Stimulated activated CD8-positive, alpha-beta memory T cell treated with anti-CD3 and anti-CD28 coated beads, Interleukin-7, amount 100 ng/mL, for 48 hours (primary cell): ENCODE data around the gene LRCH1.

Experiments
- DNase-seq, 2 donors: peaks; one replicate each; pipeline ENCODE4 v3.0.0-alpha.2; 2020; ENCODE audit warnings: low read depth in 1 of 2; ENCODE audit errors: extremely low read depth in 1 of 2

LRCH1 gene

DNA sequence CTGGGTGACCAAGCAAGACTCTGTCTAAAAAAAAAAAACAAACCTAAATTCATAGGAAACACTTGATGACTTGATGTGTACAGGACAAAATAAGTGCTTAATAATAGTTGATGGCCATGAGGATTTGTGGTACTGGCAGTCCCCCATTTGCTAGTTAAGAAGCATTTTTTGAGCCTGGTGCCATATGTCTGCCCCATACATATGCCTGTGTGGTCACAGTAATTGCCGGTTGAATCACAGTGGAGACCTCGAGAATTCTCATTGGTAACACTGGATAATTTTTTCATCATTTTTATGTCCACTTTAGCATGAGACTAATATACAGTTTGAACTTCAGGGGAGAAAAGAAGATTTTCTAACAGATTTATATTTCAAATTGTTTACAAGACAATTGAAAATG, 79.2 kb downstream of the LRCH1 start:
- no peak for DNase-seq

GRCh38 chr13:46633416-46633815, 80.4 kb downstream of the LRCH1 start:
- DNase-seq: no peak

GRCh38 chr13:46636451-46636850, 83.5 kb downstream of the LRCH1 start:
- no peak for DNase-seq

DNA sequence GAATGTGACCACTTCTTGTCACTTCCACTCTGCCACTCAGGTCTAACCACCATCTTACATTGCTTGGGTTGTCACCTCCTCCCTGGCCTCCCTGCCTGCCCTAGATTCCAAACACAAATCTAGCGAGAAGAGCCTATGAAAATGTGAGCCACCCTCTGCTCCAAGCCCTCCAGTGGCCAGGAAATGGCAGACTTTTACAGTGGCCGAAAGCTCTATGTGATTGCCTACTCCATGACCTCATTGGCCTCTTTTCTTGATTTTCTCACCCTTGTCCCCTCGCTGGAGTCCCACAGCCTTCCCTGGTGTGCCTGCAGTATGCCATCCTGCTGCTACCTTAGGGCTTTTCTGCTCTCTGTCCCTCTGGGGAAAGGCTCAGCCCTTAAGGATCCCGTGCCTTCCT, 84.2 kb downstream of the LRCH1 start:
- no peak for DNase-seq

DNA sequence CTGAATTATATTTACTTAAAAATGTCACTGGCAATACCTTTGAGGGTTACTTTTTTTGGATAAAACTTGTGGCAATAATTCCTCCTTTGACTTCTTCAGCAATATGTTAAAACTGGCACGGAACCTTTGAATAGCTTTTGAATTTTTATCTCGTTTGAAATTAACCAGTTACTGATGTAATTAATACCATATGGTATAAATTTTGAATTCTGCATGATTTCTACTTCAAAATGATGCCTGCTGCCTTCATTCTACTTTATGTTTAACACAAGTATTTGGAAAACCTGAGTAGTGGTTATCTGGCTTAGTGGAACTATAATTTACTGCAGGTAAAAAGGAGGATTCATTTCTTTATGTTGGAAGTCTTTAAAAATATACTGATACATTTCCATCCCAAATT, 85.3 kb downstream of the LRCH1 start:
- no peak for DNase-seq

DNA sequence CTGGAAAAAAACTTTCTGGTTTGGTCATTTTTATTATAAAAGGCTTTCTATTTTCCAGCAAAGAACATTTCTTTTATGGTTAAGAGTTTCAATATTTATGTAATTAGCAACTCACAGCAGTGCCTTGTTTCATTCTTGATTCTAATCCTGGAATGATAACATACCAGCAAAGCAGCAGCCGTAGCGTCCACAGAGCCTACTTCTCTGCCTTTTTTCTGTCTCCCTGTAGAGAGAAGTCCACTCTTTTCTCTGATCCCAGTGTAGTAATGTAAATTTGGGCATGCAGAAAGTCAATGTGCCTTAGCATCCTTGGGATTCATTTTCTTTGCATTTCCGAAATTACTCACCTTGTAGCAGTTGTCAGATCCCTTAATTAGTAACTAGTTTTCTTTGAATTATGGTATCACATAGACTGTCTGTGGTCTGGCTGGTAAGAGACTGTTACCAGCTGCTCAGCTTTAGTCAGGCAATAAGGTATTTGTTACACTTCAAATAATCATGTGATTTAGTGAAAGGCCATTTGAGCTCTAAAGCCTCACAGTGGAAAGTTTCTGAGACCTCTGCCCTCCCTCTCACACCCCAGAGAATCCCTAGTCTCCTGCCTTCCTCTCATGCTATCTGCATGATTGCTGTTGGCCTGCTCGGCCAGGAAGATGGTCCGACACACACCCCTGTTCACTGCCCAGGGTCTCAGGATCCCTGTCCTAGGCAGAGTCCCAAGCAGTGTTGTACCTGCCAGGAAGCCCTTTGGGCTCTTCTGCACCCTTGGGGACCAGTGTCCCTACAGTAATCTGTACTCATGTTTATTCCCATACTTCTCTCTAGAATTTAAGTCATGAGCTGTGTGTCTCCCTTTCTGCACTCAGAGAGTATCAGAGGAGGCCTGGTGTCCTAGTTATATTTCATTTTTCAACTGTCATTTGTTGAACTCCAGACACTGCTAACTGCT, 86.3 kb downstream of the LRCH1 start:
- DNase-seq: no peak

DNA sequence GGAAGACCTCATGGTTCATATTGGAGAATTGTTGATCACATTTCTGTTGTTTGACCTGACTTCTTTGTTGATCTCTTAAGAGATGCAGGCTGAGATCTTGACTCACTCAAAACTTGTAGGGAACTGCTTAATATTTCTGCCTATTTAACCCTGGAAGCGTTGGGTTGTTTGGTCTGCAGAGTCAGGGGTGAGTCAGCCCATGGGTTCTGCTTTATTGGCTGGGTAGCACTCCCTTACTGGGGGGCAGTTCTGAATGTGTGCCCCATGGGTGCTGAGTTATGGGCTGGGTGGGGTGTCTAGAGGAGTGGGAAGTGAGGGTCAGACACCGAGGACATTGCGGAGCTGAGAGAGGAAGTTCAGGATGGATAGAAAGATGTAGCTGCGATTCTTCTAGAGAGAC, 87.9 kb downstream of the LRCH1 start:
- DNase-seq: no peak

GRCh38 chr13:46641274-46642081, 88.5 kb downstream of the LRCH1 start:
- no peak for DNase-seq

- no peak for DNase-seq
Measured at GRCh38 chr13:46642254-46642653, 89.3 kb downstream of the LRCH1 start.

DNA sequence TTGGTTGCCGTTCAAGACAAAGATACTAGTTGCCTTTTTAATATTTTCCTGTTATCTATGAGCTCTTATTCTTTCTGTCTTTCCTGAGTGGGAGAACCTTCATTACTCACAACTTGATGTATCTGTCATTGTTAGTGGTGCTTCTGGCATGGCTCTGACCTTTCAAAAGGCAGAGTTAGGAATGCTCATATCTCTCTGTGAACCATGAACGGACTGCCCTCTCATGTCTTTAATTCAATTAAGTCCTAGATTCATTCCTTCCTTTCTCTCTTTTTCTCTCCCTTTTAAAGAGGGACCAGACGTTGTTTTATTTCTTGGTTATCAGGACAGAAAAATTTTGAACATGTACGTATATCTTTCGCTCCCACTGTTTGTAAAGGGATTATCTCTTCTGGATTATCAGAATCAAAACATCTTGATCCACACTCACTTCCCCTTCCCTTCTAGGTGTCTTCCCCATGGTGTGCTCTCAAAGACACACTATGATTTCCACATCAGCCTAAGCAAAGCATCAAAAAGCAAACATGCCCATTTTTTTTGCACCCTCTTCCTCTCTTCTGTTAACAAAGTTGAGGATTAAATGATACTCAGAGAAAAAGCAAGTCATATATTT, 90.3 kb downstream of the LRCH1 start:
- DNase-seq: no peak

- DNase-seq: no peak
Measured at GRCh38 chr13:46644816-46645215, 91.8 kb downstream of the LRCH1 start.

DNA sequence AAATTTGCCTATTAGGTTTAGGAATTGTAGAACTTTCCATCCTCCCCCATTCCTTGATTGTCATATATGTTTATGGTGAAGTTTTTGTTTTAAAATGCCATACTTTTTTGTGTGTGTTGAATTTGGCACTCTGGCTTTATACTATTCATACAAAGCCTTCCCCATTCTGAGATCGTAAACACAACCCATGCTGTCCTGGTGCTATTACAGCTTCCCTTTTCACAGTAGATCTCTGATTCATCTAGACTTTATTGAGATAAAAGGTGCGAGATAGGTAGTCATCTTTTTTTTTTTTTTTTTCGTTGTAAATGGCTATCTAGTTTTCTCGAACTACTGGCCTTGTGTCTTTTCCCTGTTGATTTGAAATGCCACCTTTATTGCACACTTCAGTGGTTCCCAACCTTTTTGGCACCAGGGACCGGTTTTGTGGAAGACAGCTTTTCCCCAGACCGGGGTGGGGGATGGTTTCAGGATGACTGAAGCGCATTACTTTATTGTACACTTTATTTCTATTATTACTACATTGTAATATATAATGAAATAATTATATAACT, 94.6 kb downstream of the LRCH1 start:
- no peak for DNase-seq

DNA sequence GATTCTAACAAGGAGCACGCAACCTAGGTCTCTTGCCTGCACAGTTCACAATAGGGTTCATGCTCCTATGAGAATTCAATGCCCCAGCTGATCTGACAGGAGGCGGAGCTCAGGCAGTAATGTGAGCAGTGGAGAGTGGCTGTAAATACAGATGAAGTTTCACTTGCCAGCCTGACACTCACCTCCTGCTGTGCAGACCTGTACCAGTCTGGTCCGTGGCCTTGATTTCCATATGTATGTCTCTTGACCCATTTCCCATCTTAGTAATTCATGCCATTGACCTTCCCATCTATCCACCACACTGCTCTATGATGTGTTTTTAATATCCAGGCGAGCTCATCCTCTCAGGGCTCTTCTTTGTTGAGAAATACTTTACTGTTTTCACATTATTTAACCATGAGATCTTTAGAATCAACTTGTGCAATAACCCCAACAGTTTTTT, 95.2 kb downstream of the LRCH1 start:
- DNase-seq: no peak

GRCh38 chr13:46649816-46650215, 96.8 kb downstream of the LRCH1 start:
- DNase-seq: no peak

DNA sequence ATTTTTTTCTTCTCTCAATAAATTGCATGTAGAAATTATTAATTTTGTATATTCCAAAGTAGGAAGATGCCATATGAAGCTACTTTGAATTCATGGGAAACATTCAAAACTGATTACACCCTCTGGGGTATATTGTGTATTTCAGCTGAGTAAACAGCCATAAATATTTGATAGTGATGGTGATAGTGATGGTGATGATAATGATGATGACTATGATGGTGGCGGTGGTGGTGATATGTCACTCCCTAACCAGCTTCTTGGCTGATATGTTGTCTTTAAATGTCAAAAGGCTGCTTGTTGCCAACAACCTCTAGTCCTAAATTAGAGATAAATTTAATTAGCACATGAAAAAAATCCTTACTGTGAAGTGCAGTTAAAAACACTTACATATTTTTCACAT, 102.0 kb downstream of the LRCH1 start:
- DNase-seq: no peak

GRCh38 chr13:46655377-46656180, 102.6 kb downstream of the LRCH1 start:
- no peak for DNase-seq

- no peak for DNase-seq
Measured at GRCh38 chr13:46656786-46657185, 103.8 kb downstream of the LRCH1 start.

DNA sequence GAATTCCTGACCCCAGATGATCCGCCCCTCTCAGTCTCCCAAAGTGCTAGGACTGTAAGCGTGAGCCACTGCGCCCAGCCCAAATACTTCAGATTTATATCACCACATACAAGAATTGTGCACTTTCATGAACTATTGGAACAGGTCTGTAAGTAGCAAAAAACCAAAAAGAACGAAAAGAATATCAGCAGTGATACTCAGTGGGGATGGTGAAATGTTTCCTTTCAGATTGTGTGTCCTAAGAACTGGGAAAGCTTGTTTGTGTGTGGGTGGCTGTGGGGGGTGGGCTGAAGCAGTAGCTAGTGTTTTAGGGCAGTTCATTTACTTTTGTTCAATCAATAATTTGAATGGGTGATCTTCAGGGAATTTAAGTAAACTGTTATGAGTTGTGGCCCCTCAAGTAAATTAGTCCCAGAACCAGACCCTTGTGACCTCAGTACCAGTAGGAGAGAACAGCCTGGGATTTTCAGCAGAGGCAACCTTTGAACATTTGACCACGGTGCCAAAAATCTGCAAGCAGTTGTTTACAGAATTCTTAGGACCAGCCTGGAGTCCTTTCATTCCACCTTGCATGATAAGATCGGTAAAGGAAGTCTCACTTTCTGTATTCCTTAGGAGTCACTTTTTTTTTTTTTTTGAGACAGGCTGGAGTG, 106.6 kb downstream of the LRCH1 start:
- no peak for DNase-seq

- DNase-seq: no peak
Measured at GRCh38 chr13:46660416-46660815, 107.4 kb downstream of the LRCH1 start.

DNA sequence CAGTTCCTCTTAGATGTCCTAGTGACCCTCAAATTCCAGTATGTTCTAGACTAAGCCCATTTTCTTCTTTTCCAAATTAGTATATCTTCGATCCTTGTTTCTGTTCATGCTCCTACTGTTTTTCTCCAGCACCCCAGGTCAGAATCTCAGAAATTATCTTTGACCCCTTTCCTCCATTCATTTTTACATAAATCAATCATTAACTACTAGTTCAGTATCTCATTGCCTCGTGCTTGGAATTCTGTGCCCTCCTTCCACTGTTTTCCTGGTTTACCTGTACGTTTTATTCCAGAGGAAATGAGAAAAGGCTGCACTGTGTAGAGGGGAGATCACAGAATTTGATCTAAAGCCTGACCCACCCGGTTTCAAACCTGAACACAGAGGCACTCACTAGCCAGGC, 107.9 kb downstream of the LRCH1 start:
- no peak for DNase-seq
